GM21619 (cell line): ENCODE results near the gene KLK5.
"Not testable (repeated sequence)": the region's sequence is repeated elsewhere in the genome, so short reads cannot be mapped to it uniquely, and the experiment has no call there.

ENCODE experiments used
- ATAC-seq: cut with Tn5 transposase; IDR thresholded peaks from one replicate; pipeline ENCODE4 v1.9.1; 2021; ENCODE audit not compliant: unreplicated experiment

KLK5 gene, protein sequence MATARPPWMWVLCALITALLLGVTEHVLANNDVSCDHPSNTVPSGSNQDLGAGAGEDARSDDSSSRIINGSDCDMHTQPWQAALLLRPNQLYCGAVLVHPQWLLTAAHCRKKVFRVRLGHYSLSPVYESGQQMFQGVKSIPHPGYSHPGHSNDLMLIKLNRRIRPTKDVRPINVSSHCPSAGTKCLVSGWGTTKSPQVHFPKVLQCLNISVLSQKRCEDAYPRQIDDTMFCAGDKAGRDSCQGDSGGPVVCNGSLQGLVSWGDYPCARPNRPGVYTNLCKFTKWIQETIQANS

DNA sequence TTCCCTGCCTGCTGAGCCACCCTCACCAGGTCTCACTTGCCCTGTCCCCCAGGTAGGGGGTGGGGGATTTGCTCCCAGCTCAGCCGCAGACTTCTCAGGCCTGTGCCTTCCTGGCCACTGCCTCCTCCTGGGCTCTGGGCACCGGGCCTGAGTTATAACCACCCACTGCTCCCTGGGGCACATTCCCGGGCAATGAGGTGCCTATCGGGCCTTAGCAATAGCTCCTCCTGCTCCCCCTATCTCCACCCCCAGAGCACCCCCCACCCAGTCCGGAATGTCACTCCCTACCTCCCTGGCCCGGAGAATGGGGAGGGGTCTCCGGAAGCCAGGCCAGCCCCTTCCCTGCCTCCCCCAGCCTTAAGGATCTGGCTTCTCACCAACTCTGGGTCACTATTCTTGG lies at the start of gene KLK5:
KLK5 (minus strand) TSS at position 129 of the 400 bp plus-strand sequence. CDS start 381 bp downstream, outside the sequence.
- no peak for ATAC-seq

DNA sequence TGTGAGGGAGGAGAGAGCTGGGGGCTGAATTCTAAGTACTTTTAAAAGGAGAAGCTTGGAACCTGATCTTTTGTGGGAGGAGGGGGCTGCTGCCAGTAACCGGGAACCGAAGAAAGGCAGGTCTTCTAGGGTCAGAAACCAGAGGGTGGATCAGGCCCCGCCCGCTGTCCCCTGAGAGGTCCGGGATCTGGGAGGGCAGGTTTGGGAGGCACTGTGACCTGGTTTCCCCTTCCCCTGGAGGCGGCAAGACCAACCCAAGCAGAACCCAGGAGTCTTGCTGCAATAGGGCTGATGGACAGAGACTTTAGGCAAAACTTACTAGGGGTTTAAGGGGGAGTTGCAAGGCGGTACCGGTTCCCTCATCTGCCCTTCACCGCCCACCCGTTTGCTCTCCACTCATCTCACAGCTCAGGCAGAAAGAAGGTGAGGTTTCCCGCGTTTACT lies 49.3 kb upstream of the KLK5 start:
- ATAC-seq, result no peak

GRCh38 chr19:51001515-51001914 lies 48.7 kb upstream of the KLK5 start, which contains the start of gene KLK8:
TSS of gene KLK8 (minus strand) at chr19:51001604. CDS start at chr19:51001167, 437 bp downstream.
- no peak for ATAC-seq

DNA sequence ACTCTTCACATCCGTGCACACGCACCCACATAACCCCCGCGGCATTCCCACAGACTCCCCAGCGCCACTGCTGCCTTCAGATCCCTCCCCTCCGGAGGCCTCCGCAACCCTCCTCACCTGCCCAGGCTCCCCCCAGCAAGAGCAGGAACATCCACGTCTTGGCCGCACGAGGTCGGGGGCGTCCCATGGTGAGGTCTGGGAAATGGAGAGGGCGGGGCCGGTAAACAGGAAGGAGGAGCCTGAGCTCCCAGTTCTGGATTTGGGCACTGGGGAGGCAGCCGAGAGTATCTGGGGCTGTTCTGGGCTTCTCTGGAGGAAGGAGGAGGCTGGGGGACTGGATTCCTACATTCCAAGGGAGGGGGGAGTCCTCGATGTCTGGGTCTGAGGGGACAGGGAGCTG lies 48.1 kb upstream of the KLK5 start:
- no peak for ATAC-seq

DNA sequence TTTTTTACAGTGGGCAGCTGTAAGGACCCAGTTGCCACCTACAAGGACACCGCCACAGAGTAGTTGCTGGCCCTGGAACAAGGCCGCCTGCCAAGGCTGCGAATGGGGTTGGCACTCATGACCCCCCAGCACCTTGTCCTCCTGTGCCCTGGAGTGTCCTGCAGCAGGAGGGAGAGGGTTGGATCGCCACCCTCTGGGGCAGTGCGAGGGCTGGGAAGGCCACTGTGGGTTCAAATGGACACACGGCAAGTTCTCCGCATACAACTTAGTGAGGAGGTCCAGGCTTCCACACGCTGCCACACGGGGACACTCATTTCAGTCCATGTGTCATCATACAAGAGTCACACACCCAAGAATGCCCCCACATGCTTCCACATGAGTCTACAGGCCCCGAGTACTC lies 47.6 kb upstream of the KLK5 start:
- ATAC-seq, result no peak

GRCh38 chr19:50998686-50999085 lies 45.8 kb upstream of the KLK5 start:
- ATAC-seq, result no peak

DNA sequence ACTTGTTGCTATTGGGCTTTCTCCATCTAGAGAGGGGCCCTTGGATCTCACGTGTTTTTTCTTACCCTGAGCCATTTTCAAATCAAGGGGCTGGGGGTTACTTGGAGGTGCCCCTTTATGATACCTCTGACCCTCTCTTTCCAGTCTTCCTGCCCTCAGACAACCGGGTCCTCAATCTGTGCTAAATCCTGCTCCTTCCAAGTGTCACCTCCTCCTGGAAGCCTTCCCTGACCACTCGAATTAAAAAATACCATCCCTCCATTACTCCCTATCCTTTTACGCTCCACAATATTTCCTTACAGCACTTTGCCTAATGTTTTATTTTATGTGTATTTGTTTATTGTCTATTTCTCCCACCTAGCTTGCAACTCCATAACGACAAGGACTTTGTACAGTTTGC lies 45.2 kb upstream of the KLK5 start:
- ATAC-seq, result no peak

GRCh38 chr19:50994129-50994528 lies 41.3 kb upstream of the KLK5 start:
- ATAC-seq, result no peak

- ATAC-seq, result no peak
Observed at GRCh38 chr19:50992666-50993035, 39.8 kb upstream of the KLK5 start.

- not testable (repeated sequence) for ATAC-seq
Observed at GRCh38 chr19:50984416-50984815, 31.6 kb upstream of the KLK5 start.

DNA sequence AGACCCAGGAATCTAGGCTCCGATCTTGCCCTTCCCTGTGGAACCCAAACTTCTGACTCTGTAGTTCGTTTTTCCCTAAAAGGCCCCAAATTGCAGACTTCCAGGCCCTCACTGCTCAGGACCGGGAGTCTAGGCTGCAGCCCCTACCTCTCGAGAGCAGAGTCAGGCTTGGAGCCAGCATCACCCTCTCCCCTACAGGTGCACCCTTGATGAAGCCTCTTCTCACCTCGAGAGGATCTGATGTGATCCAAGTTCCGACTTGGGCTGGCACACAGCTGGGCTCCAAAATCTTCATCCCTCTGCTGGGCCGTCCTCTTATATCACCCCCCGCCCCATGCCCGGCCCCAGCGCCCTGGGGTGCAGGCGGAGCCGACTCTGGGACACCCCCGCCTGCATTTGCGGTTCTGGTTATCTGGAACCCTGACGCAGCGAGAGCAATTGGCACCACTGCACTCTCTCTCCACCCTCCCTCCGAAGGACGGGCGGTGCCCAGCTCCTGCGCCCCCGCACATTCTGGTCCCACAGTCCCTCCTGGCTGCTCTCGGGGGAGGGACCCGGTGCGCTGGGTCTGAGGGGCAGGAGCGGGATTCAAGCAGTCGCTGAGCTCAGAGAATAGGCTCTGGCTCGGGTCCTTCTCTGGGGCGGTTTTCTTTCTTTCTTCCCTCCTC lies 30.9 kb upstream of the KLK5 start, which contains the start of gene KLK7:
KLK7 (minus strand) TSS at position 293 of the 668 bp plus-strand sequence. CDS start 1,518 bp downstream, outside the sequence.
- ATAC-seq, result no peak

- ATAC-seq, result no peak
Observed at GRCh38 chr19:50982186-50982585, 29.3 kb upstream of the KLK5 start.

DNA sequence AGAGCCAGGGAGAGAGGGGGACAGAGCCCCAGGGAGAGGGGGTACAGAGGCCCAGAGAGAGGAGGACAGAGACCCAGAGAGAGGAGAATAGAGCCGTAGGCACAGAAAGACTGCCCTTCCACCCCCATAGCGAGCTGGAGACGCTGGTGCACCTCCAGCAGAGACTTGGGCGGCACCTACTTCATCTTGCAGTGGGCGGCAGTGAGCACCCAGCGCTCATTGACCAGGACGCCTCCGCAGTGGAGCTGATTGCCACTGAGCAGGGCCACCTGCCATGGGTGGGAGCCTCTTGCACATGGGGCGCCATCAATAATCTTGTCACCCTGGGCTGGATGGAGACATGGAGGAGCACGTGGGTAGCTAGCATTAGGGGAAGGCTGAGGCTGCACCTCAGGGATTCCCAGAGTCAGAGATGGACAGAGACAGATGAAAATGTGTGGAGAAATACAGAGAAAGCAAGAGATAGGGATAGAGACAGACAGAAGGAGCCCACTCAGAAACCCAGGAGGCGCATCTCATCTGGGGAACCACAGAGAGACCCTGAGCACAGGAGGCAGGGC lies 28.8 kb upstream of the KLK5 start:
- ATAC-seq, result no peak

- ATAC-seq, result no peak
Observed at GRCh38 chr19:50980208-50980607, 27.4 kb upstream of the KLK5 start.

DNA sequence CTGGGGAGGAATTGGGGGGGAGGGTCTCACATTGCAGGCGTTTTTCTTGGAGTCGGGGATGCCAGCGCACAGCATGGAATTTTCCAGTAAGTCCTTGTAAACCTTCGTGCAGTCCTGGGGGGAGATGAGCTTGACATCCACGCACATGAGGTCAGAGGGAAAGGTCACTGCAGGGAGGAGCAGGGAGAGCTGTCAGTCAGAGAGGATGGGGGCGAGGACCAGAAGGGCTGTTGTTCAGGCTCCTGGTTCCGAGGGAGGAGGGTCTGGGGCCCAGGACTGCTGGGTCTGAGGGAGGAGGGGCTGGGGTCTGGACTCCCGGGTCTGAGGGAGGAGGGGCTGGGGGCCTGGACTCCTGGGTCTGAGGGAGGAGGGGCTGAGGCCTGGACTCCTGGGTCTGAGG lies 26.9 kb upstream of the KLK5 start:
- ATAC-seq, result no peak

- ATAC-seq, result no peak
Observed at GRCh38 chr19:50978772-50979390, 26.0 kb upstream of the KLK5 start.

- no peak for ATAC-seq
Observed at GRCh38 chr19:50977626-50978025, 24.8 kb upstream of the KLK5 start.

- no peak for ATAC-seq
Observed at GRCh38 chr19:50975766-50976165, 22.9 kb upstream of the KLK5 start.

- no peak for ATAC-seq
Observed at GRCh38 chr19:50974702-50975556, 22.1 kb upstream of the KLK5 start.

DNA sequence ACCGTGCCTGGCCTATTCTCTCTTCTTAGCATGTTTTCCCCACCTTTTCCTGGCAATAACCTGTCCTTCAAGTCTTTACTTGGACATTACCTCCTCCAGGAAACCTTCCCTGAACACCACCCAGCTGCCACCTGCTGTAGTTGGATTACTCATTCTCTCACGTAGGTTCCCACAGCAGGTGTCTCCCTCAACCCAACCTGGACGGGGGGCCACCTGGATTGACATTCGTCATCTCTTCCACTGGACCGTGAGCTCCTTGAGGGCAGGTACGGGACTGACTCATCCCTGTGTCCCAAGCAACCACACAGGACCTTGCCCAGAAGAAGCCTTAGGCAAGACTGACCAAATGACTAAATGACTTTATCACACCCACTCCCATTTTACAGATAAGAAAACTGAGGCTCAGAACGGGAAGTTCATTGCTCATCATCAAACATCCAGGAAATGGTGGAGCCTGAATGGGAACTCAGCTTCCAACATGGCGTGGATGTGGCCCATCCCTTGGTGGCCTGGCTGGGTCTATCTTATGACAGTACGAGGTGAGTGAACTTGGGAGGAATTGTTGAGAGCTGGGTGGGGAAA lies 20.0 kb upstream of the KLK5 start:
- no peak for ATAC-seq
